AML-193 (cell line): ENCODE data around the gene R3HDM4.

ENCODE experiments used
- DNase-seq, 2 experiments: peaks; one replicate each; lab custom pipeline; 2025; lab: John Stamatoyannopoulos, UW

R3HDM4 gene

DNA sequence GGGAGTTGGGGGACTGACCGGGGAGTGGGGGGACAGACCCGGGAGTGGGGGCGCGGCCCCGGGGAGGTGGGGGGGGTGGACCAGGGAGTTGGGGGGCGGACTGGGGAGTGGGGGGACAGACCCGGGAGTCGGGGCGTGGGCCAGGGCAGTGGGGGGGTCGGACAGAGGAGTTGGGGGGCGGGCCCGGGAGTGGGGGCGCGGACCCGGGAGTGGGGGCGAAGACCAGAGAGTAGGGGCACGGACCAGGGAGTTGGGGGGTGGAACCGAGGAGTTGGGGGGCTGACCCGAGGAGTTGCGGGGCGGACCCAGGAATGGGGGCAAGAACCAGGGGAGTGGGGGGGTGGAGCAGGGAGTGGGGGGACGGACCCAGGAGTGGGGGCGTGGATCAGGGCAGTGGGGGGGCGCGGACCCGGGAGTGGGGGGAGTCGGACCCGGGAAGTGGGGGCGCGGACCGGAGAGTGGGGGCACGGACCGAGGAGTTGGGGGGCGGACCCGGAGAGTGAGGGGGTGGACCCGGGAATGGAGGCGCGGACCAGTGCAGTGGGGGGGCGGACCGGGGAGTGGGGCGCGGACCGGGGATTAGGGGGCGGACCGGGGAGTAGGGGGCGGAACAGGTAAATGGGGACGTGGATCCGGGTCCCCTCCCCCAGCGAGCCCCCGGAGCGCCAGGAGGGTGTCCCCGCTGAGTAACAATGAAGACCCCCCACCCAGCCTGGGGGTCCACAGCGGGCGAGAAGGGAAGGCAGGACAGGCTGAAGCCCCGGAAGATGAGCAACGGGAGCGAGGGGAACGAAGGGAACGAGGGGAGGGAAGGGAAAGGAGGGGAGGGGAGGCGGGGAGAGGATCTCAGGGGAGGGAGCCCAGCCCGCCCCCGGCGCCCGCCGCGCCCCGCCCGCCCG lies 589 bp downstream of the R3HDM4 start:
- DNase-seq, result no peak

- no peak for DNase-seq
Measured at GRCh38 chr19:911197-912033, 1.6 kb downstream of the R3HDM4 start.

DNA sequence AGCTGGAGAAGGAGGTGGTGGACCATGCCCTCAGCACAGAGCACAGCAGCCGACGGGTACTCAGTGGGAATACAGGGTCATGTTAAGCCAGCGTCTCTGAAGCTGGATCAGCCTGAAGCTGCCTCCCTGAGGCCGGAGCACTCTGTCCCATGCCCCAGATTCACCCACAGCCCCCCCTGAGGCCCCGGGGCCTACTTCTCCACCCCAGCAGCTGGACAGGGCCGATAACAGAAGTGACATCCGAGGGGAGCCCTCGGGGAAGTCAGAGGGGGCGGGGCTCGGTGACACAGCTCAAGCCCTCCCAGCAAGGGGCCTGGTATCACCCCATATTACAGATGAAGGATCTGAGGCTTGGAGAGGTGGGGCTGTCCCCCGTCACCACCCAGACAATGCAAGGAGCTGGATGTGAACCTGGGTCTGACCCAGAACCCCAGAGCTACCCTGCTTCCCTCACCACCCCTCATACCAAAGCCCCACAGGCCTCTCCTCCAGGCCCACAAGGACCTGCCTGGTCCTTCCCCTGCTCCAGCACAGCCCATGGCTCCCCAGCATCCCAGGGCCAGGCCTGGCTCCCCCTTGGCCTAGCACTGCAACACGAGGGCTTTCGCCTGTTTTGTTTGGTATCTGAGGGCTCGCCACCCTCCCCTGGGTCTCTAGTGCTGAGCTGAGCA lies 5.7 kb downstream of the R3HDM4 start:
- no peak for DNase-seq

- DNase-seq, result no peak
Measured at GRCh38 chr19:906480-906879, 6.5 kb downstream of the R3HDM4 start.

GRCh38 chr19:904545-904944 lies 8.5 kb downstream of the R3HDM4 start:
- DNase-seq, result no peak

GRCh38 chr19:903266-903797 lies 9.7 kb downstream of the R3HDM4 start:
- DNase-seq, result no peak

DNA sequence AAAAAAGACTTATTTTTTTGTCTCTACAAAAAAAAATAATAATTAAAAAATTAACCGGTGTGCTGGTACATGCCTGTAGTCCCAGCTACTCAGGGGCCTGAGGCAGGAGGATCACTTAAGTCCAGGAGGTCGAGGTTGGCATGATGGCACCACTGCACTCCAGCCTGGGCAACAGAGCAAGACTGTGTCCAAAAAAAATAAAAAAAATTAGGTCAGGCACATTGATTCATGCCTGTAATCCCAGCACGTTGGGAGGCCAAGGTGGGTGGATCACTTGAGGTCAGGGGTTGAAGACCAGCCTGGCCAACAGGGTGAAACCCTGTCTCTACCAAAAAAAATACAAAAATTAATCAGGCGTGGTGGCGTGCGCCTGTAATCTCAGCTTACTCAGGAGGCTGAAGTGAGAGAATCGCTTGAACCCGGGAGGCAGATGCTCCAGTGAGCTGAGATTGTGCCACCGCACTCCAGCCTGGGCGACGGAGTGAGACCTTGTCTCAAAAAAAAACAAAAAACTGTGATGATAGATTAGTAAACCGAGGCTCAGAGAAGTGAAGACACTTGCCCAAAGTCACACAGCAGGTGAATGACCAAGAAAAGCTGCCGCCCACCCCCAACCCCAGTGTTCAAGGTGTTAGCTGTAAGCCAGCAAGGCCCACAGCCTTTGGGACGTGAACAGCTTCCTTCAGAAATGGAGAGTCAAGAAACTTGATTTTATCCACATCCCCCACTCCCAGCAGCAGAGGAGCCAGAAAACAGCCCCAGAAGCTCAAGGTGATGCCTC lies 10.4 kb downstream of the R3HDM4 start:
- DNase-seq, result no peak

GRCh38 chr19:902093-902370 lies 11.0 kb downstream of the R3HDM4 start:
- no peak for DNase-seq

- DNase-seq, result no peak
Measured at GRCh38 chr19:901216-902092, 11.6 kb downstream of the R3HDM4 start.

GRCh38 chr19:900302-901111 lies 12.5 kb downstream of the R3HDM4 start:
- DNase-seq, result no peak

DNA sequence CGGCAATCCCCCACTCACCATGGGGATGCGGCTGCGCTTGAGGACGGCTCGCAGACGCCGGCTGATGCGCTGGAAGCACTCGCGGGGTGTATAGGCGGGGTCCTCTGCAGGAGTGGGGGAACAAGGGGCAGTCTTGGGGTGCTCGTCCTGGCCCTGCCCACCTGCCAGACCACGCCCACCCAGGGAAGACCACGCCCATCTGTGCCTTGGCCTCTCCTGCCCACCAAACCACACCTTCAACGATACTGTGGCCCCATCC lies 13.0 kb downstream of the R3HDM4 start:
- no peak for DNase-seq

DNA sequence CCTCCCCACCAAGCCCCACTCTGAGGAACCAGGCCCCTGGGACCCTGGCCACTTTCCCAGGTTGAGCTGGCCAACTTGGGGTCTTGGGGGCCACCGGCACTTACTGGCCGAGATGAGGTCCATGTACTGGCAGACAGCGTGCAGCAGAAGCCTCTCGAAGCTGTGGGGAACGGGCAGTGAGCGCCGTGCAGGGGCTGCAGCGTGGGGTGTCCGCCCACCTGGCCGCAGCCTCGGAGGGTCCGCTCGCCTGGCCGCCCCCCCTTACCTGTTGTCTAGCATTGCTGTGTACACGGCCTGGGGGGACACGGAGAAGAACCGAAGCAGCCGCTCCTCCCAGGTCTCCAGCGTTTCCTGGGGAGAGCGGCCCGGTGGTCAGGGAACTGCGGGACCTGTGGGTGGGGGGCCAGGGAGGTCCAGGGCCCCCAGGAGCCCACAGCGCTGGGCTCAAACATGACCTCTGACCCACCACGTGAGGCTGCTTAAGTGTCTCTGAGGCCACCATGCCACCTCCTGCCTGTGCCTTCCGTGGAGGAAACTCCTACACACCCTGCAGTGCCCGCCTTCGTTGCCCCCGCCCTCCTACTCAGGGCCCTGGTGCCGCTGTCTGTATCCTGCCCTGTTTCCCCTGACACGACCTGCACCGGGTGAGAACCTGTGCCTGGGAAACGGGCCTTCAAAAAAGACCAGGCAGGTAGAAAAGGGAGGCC lies 13.5 kb downstream of the R3HDM4 start:
- DNase-seq, result no peak

DNA sequence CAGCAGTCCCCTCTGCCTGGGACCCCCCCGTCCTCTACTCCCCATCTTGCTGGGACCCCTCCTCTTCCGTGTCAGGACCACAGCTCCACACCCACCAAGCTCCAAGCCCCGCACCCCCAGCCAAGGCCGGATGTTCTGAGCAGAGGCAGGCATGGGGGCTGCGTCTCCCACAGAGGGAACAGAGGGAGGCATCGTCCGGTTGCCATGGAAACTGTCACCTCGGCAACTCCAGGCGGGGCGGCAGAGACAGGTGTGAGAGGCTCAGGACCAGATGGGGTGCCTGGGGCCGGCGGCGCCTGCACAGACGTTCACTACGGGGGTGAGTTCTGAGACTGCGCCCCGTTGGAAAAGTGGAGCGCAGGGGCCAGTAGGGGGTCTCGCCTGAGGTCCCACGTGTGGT lies 14.4 kb downstream of the R3HDM4 start:
- no peak for DNase-seq

GRCh38 chr19:897442-898039 lies 15.5 kb downstream of the R3HDM4 start:
- no peak for DNase-seq

- no peak for DNase-seq
Measured at GRCh38 chr19:896999-897398, 16.0 kb downstream of the R3HDM4 start.

GRCh38 chr19:896434-896833 lies 16.6 kb downstream of the R3HDM4 start:
- no peak for DNase-seq

DNA sequence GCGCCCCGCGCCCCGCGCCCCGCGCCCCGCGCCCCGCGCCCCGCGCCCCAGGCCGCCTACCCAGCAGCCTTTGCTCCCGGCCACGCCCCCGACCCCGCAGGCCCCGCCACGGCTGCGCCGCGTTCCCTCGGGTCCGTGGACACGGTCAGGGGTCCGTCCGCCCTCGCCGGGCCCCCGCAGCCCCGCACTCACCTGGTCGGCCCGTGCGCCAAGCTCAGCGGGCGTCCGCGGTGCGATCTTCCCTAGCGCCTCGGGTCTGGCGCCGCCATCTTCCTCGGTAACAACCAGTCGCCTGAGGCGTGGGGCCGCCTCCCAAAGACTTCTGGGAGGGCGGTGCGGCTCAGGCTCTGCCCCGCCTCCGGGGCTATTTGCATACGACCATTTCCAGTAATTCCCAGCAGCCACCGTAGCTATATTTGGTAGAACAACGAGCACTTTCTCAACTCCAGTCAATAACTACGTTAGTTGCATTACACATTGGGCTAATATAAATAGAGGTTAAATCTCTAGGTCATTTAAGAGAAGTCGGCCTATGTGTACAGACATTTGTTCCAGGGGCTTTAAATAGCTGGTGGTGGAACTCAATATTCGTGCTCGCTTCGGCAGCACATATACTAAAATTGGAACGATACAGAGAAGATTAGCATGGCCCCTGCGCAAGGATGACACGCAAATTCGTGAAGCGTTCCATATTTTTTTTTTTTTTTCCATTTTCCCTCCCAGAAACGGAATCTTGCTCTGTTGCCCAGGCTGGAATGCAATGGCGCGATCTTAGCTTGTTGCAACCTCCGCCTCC lies 19.9 kb downstream of the R3HDM4 start, which contains the start of the genes MED16 and RNU6-9:
MED16 (minus strand) TSS at position 294 of the 796 bp plus-strand sequence. CDS start 2,056 bp downstream, outside the sequence.
RNU6-9 (plus strand) TSS at position 591 of the 796 bp plus-strand sequence.
- peak; percentile 81 to 89 for DNase-seq
